Esophagus squamous epithelium (tissue), 4 donors: Measurements from ENCODE around the gene IFNK.

Source experiments
- CTCF ChIP-seq, 6 experiments: fragments of 450-650 bp in 4 of 6; fragments of 200-600 bp in 2 of 6; sonication (generic) in 2 of 6; IDR thresholded peaks; one replicate each; pipeline ENCODE4 v1.5.1; 2016 to 2019; ENCODE audit warnings: antibody characterized with exemption in 6 of 6, mild to moderate bottlenecking in 4 of 6, moderate library complexity in 4 of 6
- POLR2A ChIP-seq, 4 donors: fragments of 450-650 bp; IDR thresholded peaks; one replicate each; pipeline ENCODE4 v1.6.1; 2017; ENCODE audit warnings: antibody characterized with exemption in 4 of 4, mild to moderate bottlenecking in 4 of 4, moderate library complexity in 3 of 4

- no peak for TF ChIP-seq CTCF (IDR thresholded peaks at IDR 0.05)
- no peak for TF ChIP-seq POLR2A (IDR thresholded peaks at IDR 0.05)
Observed at GRCh38 chr9:27505744-27506161, 18.3 kb upstream of the IFNK start.
